Activated CD4-positive, CD25-positive, alpha-beta regulatory T cell treated with anti-CD3 and anti-CD28 coated beads, Interleukin-2, amount 50 U/mL, for 16 hours (primary cell): Measurements from ENCODE around the gene RUNX1.
A peak's percentile ranks its signal among the peaks of the same experiment; 100 is the strongest.

ENCODE experiments used
- DNase-seq: peaks from one replicate; pipeline ENCODE4 v3.0.0-alpha.2; 2020; ENCODE audit warnings: low read depth, low spot score

RUNX1 gene

DNA sequence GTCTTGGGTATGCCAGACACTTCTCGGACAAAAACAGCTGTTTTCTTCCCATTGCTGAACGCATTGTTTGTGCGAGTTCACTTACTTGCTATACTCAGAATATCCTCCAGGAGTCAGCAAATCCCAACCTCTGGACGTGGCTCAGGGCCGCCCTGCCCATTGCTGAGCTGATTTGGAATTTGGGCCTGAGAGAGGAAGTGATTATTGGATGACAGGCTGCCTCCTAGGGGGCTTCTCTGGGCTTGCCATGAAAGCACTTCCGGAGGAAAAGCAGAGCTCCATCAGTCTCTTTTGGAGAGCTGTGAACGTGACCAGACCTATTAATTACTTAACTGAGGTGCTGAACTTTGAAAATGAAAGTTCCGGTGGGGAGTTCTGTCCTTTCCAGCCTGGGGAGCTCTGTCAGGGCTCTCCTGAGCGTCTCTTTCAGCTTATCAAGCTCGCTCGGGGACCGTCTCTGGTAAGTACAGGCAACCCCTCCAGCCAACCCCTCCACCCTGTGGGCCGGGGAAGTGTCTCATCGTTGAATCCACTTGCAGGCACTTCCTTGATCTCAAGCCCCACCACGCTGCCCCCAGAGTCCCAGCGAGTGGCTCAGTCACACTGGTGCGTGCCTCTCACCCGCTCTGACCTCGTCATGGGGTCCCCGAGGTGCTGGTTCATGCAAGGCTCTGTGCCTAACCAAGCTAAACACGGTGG, 303.4 kb downstream of the RUNX1 start:
- peak; percentile 8 for DNase-seq

DNA sequence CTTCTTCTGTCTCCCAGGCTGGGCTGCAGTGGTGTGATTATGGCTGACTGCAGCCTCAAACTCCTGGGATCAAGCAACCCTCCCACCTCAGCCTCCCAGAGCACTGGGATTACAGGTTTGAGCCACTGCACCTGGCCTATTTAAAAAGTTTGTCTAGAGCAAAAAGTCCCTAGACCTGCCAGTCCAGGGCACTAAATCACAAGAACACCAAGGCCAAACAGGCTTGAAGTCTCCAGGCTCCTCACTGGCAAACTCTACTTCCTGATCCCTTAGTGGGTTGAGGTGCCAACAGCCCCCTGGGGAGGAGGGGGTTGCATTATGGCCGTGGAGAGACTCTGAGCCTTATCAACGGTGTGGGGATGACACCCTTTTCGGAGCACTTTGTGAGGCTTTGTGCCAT, 304.3 kb downstream of the RUNX1 start:
- DNase-seq, result no peak

DNA sequence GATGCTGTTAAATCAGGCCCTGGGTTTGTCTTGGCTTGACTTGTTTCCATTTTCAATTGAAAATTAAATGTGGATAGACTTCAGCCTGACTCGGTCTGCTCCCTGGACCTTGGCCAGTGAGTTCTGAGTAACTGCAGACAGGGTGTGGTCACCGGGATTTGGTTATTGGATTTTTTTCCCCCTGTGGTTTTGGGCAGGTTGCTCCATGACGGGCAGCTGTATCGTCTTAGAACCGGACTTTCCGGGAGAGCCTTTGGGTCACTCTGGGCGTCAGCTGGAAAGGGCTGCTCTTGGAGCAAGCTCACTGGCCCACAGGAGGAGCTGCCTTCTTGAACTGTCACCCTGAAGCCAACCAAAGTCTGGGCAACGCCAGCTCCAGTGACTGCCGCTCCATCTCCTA, 305.3 kb downstream of the RUNX1 start:
- DNase-seq, result no peak

DNA sequence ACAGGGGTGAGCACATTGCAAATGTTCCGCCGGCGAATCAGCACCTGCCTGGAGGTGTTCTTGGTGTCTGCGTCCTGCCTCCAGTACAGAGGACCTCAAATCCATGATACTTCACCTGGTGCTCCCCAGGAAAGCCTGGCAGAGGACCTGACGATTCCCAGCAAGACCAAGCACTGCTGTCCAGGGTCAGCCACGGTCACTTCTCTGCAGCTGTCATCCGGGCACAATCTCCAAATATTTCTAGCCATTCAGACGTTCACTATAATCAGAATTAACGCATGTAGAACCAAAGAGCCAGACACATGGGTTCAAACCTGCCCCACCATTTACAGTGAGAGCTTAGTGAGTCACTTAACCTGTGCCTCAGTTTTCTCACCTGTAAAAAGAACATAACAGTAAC, 305.8 kb downstream of the RUNX1 start:
- DNase-seq, result no peak

DNA sequence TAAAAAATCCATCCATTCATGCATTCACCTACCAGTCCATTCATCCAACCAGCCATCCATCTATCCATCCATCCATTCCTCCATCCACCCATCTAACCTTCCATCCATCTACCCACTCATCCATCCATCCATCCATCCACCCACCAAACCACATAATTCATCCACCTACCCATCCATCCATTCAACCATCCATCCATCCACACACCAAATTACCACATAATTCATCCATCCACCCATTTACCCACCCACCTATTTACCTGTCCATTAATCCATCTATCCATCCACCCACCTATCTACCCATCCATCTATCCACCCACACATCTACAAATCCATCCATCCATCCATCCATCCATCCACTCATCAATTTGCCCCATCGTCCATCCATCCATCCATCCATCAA, 308.9 kb downstream of the RUNX1 start:
- DNase-seq, result no peak
